Stimulated activated naive CD8-positive, alpha-beta T cell treated with anti-CD3 and anti-CD28 coated beads, Interleukin-15, amount 100 ng/mL, for 72 hours (primary cell): ENCODE measurements around the gene SPRR3.

Source experiments
- ATAC-seq: fragments of 150-1000 bp; cut with Tn5 transposase; 2 replicates; pipeline ENCODE4 v1.10.0; 2021; ENCODE audit warnings: mild to moderate bottlenecking, moderate library complexity
- DNase-seq, 2 donors: peaks; one replicate each; pipeline ENCODE4 v3.0.0; 2021 to 2022
- H3K27ac Mint-ChIP-seq, 2 donors: one replicate each; pipeline ENCODE4 v1.8.0; 2022; ENCODE audit warnings: mild to moderate bottlenecking in 2 of 2, mixed read lengths in 2 of 2, moderate library complexity in 2 of 2
- H3K27me3 Mint-ChIP-seq: one replicate; pipeline ENCODE4 v1.8.0; 2022; ENCODE audit warnings: mixed read lengths
- H3K4me1 Mint-ChIP-seq: one replicate; pipeline ENCODE4 v1.8.0; 2022; ENCODE audit warnings: mild to moderate bottlenecking, mixed read lengths
- H3K4me3 Mint-ChIP-seq, 2 donors: one replicate each; pipeline ENCODE4 v1.8.0; 2022; ENCODE audit warnings: mild to moderate bottlenecking in 2 of 2, mixed read lengths in 2 of 2, moderate library complexity in 1 of 2
- H3K9me3 Mint-ChIP-seq, 2 donors: one replicate each; pipeline ENCODE4 v1.8.0; 2022; ENCODE audit warnings: mixed read lengths in 2 of 2

Gene SPRR3

GRCh38 chr1:152972196-152972886, 29.2 kb upstream of the SPRR3 start:
- Mint-ChIP-seq H3K9me3 (no peaks in the 10 kb centered on the region), H3K27me3 (peaks cover 9% of the 10 kb centered on the region), H3K27ac (peak overlapping the region in 1 of 2 donors; percentile 7), H3K4me3 (no peak overlapping the region), H3K4me1 (no peaks in the 10 kb centered on the region)
- DNase-seq (no peak), ATAC-seq (no peak)

- Mint-ChIP-seq H3K4me1 (no peaks in the 10 kb centered on the region), H3K27me3 (peaks cover 31% of the 10 kb centered on the region), H3K9me3 (no peaks in the 10 kb centered on the region), H3K27ac (no peak overlapping the region), H3K4me3 (no peak overlapping the region)
- DNase-seq (no peak), ATAC-seq (no peak)
Observed at GRCh38 chr1:152976688-152977087, 24.9 kb upstream of the SPRR3 start.

GRCh38 chr1:152977614-152978013, 23.9 kb upstream of the SPRR3 start:
- Mint-ChIP-seq H3K27me3 (peaks cover 36% of the 10 kb centered on the region), H3K4me3 (no peak overlapping the region), H3K4me1 (no peaks in the 10 kb centered on the region), H3K9me3 (no peaks in the 10 kb centered on the region), H3K27ac (no peak overlapping the region)
- ATAC-seq (no peak), DNase-seq (no peak)

GRCh38 chr1:152980676-152981075, 20.9 kb upstream of the SPRR3 start:
- no peaks in the 10 kb centered on the region for H3K9me3 Mint-ChIP-seq
- ATAC-seq (no peak), DNase-seq (no peak)
- no peak overlapping the region for H3K4me3 Mint-ChIP-seq
- H3K27me3 Mint-ChIP-seq: peaks cover 45% of the 10 kb centered on the region
- H3K4me1 Mint-ChIP-seq: no peaks in the 10 kb centered on the region
- H3K27ac Mint-ChIP-seq: no peak overlapping the region

GRCh38 chr1:152981146-152981871, 20.2 kb upstream of the SPRR3 start:
- H3K9me3 Mint-ChIP-seq: no peaks in the 10 kb centered on the region
- H3K27me3 Mint-ChIP-seq: peaks cover 44% of the 10 kb centered on the region
- no peak overlapping the region for H3K27ac Mint-ChIP-seq
- ATAC-seq: no peak
- DNase-seq: no peak
- H3K4me1 Mint-ChIP-seq: no peaks in the 10 kb centered on the region
- no peak overlapping the region for H3K4me3 Mint-ChIP-seq

GRCh38 chr1:152982076-152982475, 19.5 kb upstream of the SPRR3 start:
- no peak for DNase-seq
- no peaks in the 10 kb centered on the region for H3K4me1 Mint-ChIP-seq
- H3K27me3 Mint-ChIP-seq: peaks cover 47% of the 10 kb centered on the region
- H3K9me3 Mint-ChIP-seq: no peaks in the 10 kb centered on the region
- H3K27ac Mint-ChIP-seq: no peak overlapping the region
- H3K4me3 Mint-ChIP-seq: no peak overlapping the region
- ATAC-seq: no peak

- Mint-ChIP-seq H3K27ac (no peak overlapping the region), H3K4me1 (no peaks in the 10 kb centered on the region), H3K27me3 (peaks cover 41% of the 10 kb centered on the region), H3K9me3 (no peaks in the 10 kb centered on the region), H3K4me3 (no peak overlapping the region)
- no peak for ATAC-seq
- no peak for DNase-seq
Observed at GRCh38 chr1:152983234-152983633, 18.3 kb upstream of the SPRR3 start.

- Mint-ChIP-seq H3K27ac (no peak within 1 kb of the TSS), H3K27me3 (peaks cover 41% of the 10 kb centered on the region)
- ATAC-seq: no peak
Observed at GRCh38 chr1:152983743-152984142, 17.8 kb upstream of the SPRR3 start, which contains the start of gene SPRR1A. Gene SPRR1A, plus strand, starts transcription at chr1:152984081. Its CDS starts 1,150 bp downstream, at chr1:152985231.

GRCh38 chr1:152986578-152986977, 15.0 kb upstream of the SPRR3 start:
- Mint-ChIP-seq H3K4me3 (no peak overlapping the region), H3K27me3 (peaks cover 23% of the 10 kb centered on the region), H3K9me3 (no peaks in the 10 kb centered on the region), H3K4me1 (no peaks in the 10 kb centered on the region), H3K27ac (no peak overlapping the region)
- DNase-seq (no peak), ATAC-seq (no peak)

More at GRCh38 chr1:152983743-152984142, 17.8 kb upstream of the SPRR3 start, which contains the start of gene SPRR1A:
- Mint-ChIP-seq H3K4me1 (no peaks in the 10 kb centered on the region), H3K9me3 (no peaks in the 10 kb centered on the region), H3K4me3 (no peak within 1 kb of the TSS)
- no peak for DNase-seq

GRCh38 chr1:152993186-152993585, 8.4 kb upstream of the SPRR3 start:
- DNase-seq (no peak), ATAC-seq (no peak)
- Mint-ChIP-seq H3K4me1 (no peaks in the 10 kb centered on the region), H3K4me3 (no peak overlapping the region), H3K27ac (no peak overlapping the region), H3K9me3 (no peaks in the 10 kb centered on the region), H3K27me3 (no peaks in the 10 kb centered on the region)

- Mint-ChIP-seq H3K9me3 (no peaks in the 10 kb centered on the region), H3K4me1 (no peaks in the 10 kb centered on the region), H3K27me3 (no peaks in the 10 kb centered on the region), H3K4me3 (no peak overlapping the region), H3K27ac (no peak overlapping the region)
- ATAC-seq (no peak), DNase-seq (no peak)
Observed at GRCh38 chr1:152995842-152996241, 5.7 kb upstream of the SPRR3 start.

- no peaks in the 10 kb centered on the region for H3K27me3 Mint-ChIP-seq
- ATAC-seq: no peak
- H3K4me3 Mint-ChIP-seq: no peak overlapping the region
- no peak for DNase-seq
- no peaks in the 10 kb centered on the region for H3K4me1 Mint-ChIP-seq
- no peaks in the 10 kb centered on the region for H3K9me3 Mint-ChIP-seq
- no peak overlapping the region for H3K27ac Mint-ChIP-seq
Observed at GRCh38 chr1:152996633-152997400, 4.7 kb upstream of the SPRR3 start.

- no peaks in the 10 kb centered on the region for H3K9me3 Mint-ChIP-seq
- H3K27ac Mint-ChIP-seq: no peak overlapping the region
- no peak for ATAC-seq
- H3K27me3 Mint-ChIP-seq: no peaks in the 10 kb centered on the region
- H3K4me3 Mint-ChIP-seq: no peak overlapping the region
- no peak for DNase-seq
- H3K4me1 Mint-ChIP-seq: no peaks in the 10 kb centered on the region
Observed at GRCh38 chr1:152997901-152998300, 3.6 kb upstream of the SPRR3 start.

- Mint-ChIP-seq H3K27ac (no peak overlapping the region), H3K4me3 (no peak overlapping the region), H3K9me3 (no peaks in the 10 kb centered on the region), H3K4me1 (no peaks in the 10 kb centered on the region), H3K27me3 (peaks cover under 1% of the 10 kb centered on the region)
- DNase-seq (no peak), ATAC-seq (no peak)
Observed at GRCh38 chr1:152998476-152998875, 3.1 kb upstream of the SPRR3 start.

- no peak overlapping the region for H3K27ac Mint-ChIP-seq
- DNase-seq (no peak), ATAC-seq (no peak)
- no peaks in the 10 kb centered on the region for H3K9me3 Mint-ChIP-seq
- peaks cover 8% of the 10 kb centered on the region for H3K27me3 Mint-ChIP-seq
- H3K4me3 Mint-ChIP-seq: no peak overlapping the region
- no peaks in the 10 kb centered on the region for H3K4me1 Mint-ChIP-seq
Observed at GRCh38 chr1:152999818-153000217, 1.7 kb upstream of the SPRR3 start.

GRCh38 chr1:153000294-153000693, 1.3 kb upstream of the SPRR3 start:
- ATAC-seq: no peak
- no peak overlapping the region for H3K27ac Mint-ChIP-seq

More at GRCh38 chr1:153000294-153000693, 1.3 kb upstream of the SPRR3 start:
- Mint-ChIP-seq H3K27me3 (peaks cover 8% of the 10 kb centered on the region), H3K4me1 (no peaks in the 10 kb centered on the region), H3K4me3 (no peak overlapping the region), H3K9me3 (no peaks in the 10 kb centered on the region)
- no peak for DNase-seq
